ENCODE results near the gene PYDC1. TPM values are rescaled to one million over a fixed set of nuclear protein-coding genes. Genes with fewer than 3 reads are reported as not detected.
A peak's percentile ranks its signal among the peaks of the same experiment; 100 is the strongest.
"Not testable (repeated sequence)": the region's sequence is repeated elsewhere in the genome, so short reads cannot be mapped to it uniquely, and the experiment has no call there.

The PYDC1 gene
- total and polyA plus RNA-seq, 2 donors, result 1.3 to 10.1 TPM

DNA sequence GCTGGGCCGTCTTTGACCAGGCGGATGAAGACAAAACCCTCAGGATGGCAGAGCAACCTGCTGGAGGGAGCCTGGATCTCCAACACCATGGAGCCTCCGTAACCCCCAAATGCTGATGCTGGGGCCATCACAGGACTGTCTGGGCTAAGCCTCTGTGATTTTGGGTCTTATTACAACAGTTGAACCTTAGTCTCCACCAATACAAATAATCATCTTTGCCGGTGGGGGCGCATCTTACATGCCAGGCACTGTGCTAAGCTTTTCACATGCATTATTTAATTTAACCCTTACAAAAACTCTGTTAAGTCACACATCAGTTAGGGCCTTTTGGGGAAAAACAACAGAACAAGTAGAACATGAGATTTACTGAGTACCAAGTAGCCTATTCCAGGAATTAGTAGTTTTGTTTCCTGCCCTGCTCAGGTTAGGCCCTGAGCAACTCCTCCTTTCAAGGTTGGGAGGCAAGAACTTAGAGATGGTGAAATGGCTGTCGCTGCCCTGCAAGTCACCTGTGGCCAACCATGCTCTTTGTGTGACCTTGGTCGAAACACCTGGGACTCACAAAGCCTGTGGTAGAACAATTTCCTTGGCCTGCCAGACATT is 33.9 kb upstream of the PYDC1 start:
- WGBS, result 97% methylated on average over 7 of the region's 7 CpGs
- Histone ChIP-seq H3K27ac (ENCODE audit: low read depth in 1 of 2, low read length in 1 of 2) (no peak overlapping the region), H3K9me3 (ENCODE audit: control insufficient read depth in 2 of 2, insufficient read depth in 1 of 2, low read length in 1 of 2) (no peaks in the 10 kb centered on the region), H3K4me3 (ENCODE audit: low read length in 2 of 2) (no peak overlapping the region), H3K27me3 (ENCODE audit: control insufficient read depth in 2 of 2, insufficient read depth in 1 of 2, low read length in 1 of 2) (no peaks in the 10 kb centered on the region), H3K36me3 (ENCODE audit: control insufficient read depth in 2 of 2, insufficient read depth in 2 of 2, low read length in 1 of 2) (no peaks in the 10 kb centered on the region), H3K4me1 (ENCODE audit: control insufficient read depth in 2 of 2, insufficient read depth in 2 of 2, low read length in 2 of 2) (no peaks in the 10 kb centered on the region)
- DNase-seq (ENCODE audit: low read depth in 6 of 9, low spot score in 9 of 9), result no peak

DNA sequence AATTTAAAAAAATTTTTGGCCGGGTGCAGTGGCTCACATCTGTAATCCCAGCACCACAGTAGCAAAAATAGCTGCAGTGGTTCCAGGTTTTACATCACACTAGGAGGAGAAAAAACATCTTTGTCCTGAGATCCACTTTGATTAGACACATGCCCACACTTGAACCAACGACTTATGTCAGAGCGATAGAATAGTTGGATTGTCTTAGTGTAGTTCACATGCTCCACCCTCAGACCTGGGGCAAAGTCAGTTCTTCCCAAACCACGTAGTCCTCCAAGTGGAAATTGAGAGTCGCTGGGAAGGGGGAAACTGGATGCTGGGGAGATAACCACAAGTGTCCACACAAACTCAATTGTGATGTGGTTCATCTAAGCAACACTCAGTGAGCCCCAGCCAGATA is 31.4 kb upstream of the PYDC1 start:
- Histone ChIP-seq H3K27me3 (ENCODE audit: control insufficient read depth in 2 of 2, insufficient read depth in 1 of 2, low read length in 1 of 2) (no peaks in the 10 kb centered on the region), H3K27ac (ENCODE audit: low read depth in 1 of 2, low read length in 1 of 2) (no peak overlapping the region), H3K4me1 (ENCODE audit: control insufficient read depth in 2 of 2, insufficient read depth in 2 of 2, low read length in 2 of 2) (no peaks in the 10 kb centered on the region), H3K36me3 (ENCODE audit: control insufficient read depth in 2 of 2, insufficient read depth in 2 of 2, low read length in 1 of 2) (no peaks in the 10 kb centered on the region), H3K4me3 (ENCODE audit: low read length in 2 of 2) (no peak overlapping the region), H3K9me3 (ENCODE audit: control insufficient read depth in 2 of 2, insufficient read depth in 1 of 2, low read length in 1 of 2) (no peaks in the 10 kb centered on the region)
- 95% methylated on average over 5 of the region's 5 CpGs for WGBS
- no peak for DNase-seq (ENCODE audit: low read depth in 6 of 9, low spot score in 9 of 9)

DNA sequence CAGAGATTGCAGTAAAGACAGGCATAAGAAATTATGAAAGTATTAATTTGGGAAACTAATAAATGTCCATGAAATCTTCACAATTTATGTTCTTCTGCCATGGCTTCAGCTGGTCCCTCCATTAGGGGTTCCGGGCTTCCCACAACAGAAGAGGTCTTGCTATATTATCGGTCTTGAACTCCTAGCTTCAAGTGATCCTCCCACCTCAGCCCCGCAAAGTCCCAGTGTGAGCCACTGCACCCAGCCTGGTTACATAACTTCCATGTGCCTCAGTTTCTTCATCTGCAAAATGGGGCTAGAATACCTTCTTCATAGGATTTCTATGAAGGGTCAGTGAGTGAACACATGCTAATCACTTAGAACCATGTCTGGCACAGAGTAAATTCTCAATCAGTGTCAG is 29.4 kb upstream of the PYDC1 start:
- no peaks in the 10 kb centered on the region for H3K36me3 ChIP-seq (ENCODE audit: control insufficient read depth in 2 of 2, insufficient read depth in 2 of 2, low read length in 1 of 2)
- H3K27ac ChIP-seq (ENCODE audit: low read depth in 1 of 2, low read length in 1 of 2), result no peak overlapping the region
- no peaks in the 10 kb centered on the region for H3K27me3 ChIP-seq (ENCODE audit: control insufficient read depth in 2 of 2, insufficient read depth in 1 of 2, low read length in 1 of 2)
- no peaks in the 10 kb centered on the region for H3K9me3 ChIP-seq (ENCODE audit: control insufficient read depth in 2 of 2, insufficient read depth in 1 of 2, low read length in 1 of 2)
- no peak for DNase-seq (ENCODE audit: low read depth in 6 of 9, low spot score in 9 of 9)
- WGBS, result 98% methylated on average over 3 of the region's 3 CpGs
- H3K4me3 ChIP-seq (ENCODE audit: low read length in 2 of 2), result no peak overlapping the region
- no peaks in the 10 kb centered on the region for H3K4me1 ChIP-seq (ENCODE audit: control insufficient read depth in 2 of 2, insufficient read depth in 2 of 2, low read length in 2 of 2)

DNA sequence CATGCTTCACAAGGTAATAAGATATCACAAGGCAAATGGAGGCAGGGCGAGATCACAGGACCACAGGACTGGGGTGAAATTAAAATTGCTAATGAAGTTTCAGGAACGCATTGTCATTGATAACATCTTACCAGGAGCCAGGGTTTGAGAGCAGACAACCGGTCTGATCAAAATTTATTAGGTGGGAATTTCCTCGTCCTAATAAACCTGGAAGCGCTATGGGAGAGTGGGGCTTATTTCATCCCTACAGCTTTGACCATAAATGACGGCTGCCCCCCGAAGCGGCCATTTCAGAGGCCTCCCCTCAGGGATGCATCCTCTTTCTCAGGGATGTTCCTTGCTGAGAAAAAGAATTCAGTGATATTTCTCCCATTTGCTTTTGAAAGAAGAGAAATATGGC is 28.7 kb upstream of the PYDC1 start:
- not testable (repeated sequence) for H3K27ac ChIP-seq (ENCODE audit: low read depth in 1 of 2, low read length in 1 of 2); DNase-seq (ENCODE audit: low read depth in 6 of 9, low spot score in 9 of 9); H3K9me3 ChIP-seq (ENCODE audit: control insufficient read depth in 2 of 2, insufficient read depth in 1 of 2, low read length in 1 of 2); H3K36me3 ChIP-seq (ENCODE audit: control insufficient read depth in 2 of 2, insufficient read depth in 2 of 2, low read length in 1 of 2); H3K4me3 ChIP-seq (ENCODE audit: low read length in 2 of 2); H3K27me3 ChIP-seq (ENCODE audit: control insufficient read depth in 2 of 2, insufficient read depth in 1 of 2, low read length in 1 of 2); H3K4me1 ChIP-seq (ENCODE audit: control insufficient read depth in 2 of 2, insufficient read depth in 2 of 2, low read length in 2 of 2)
- 89% methylated on average over 8 of the region's 8 CpGs for WGBS

DNA sequence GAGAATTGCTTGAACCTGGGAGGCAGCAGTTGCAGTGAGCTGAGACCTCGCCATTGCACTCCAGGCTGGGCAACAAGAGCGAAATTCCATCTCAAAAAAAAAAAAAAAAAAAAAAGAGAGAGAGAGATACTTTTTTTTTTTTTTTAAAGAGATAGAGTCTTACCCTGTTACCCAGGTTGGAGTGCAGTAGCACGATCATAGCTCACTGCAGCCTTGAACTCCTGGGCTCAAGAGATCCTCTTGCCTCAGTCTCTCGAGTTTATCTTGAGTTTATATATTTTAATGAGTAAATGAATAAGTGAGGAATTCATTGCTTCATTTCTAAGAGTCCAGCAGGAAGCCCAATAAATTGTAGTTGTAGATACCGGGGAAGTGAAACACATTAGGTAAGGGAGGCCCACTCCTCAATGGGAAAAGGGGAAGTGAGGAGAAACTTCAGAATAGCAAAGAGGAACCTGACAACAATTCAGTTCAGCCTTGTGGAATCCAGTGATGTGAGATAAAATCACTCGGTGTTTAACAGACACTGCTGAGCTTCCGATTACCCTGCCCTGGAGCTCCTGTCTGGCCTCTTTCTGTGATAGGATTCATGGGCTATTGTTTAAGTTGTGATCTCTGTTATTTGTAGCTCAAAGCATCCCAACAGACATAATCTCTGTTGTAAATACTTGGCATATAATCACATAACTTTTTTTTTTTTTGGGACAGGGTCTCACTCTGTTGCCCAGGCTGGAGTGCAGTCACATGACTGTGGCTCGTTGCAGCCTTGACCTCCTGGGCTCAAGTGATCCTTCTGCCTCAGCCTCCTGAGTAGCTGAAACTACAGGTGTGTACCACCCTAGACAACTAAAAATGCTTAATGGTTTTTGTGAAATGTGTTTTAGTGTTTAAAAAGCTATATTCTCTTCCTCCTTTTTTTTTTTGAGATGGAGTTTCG is 27.1 kb upstream of the PYDC1 start:
- no peaks in the 10 kb centered on the region for H3K4me1 ChIP-seq (ENCODE audit: control insufficient read depth in 2 of 2, insufficient read depth in 2 of 2, low read length in 2 of 2)
- DNase-seq (ENCODE audit: low read depth in 6 of 9, low spot score in 9 of 9), result peak in 1 of 9 donors; percentile 29
- H3K27me3 ChIP-seq (ENCODE audit: control insufficient read depth in 2 of 2, insufficient read depth in 1 of 2, low read length in 1 of 2), result no peaks in the 10 kb centered on the region
- H3K27ac ChIP-seq (ENCODE audit: low read depth in 1 of 2, low read length in 1 of 2), result no peak overlapping the region
- no peaks in the 10 kb centered on the region for H3K36me3 ChIP-seq (ENCODE audit: control insufficient read depth in 2 of 2, insufficient read depth in 2 of 2, low read length in 1 of 2)
- no peaks in the 10 kb centered on the region for H3K9me3 ChIP-seq (ENCODE audit: control insufficient read depth in 2 of 2, insufficient read depth in 1 of 2, low read length in 1 of 2)
- WGBS, result 32% methylated on average over 8 of the region's 9 CpGs
- H3K4me3 ChIP-seq (ENCODE audit: low read length in 2 of 2), result no peak overlapping the region

DNA sequence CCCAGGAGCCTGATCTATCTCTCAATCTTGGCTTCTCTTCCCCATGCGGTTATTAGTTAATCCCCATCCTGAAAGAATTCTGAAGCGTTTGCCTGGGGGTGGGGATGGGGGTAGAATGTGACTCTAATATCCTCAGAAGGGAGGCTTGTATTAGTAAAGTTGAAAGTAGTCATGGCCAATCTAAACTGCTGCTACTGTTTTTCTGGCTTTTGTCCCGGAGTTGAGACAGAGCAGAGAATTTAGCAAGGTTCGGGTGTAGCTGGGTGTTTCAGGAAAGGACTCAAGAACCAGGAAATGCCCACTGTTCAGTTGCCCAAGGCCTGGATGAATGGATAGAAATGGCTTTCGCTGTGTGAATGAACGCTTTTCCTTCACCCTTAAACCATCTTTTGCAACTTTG is 25.3 kb upstream of the PYDC1 start:
- 90% methylated on average over 6 of the region's 6 CpGs for WGBS
- no peak for DNase-seq (ENCODE audit: low read depth in 6 of 9, low spot score in 9 of 9)
- Histone ChIP-seq H3K9me3 (ENCODE audit: control insufficient read depth in 2 of 2, insufficient read depth in 1 of 2, low read length in 1 of 2) (no peaks in the 10 kb centered on the region), H3K36me3 (ENCODE audit: control insufficient read depth in 2 of 2, insufficient read depth in 2 of 2, low read length in 1 of 2) (no peaks in the 10 kb centered on the region), H3K27me3 (ENCODE audit: control insufficient read depth in 2 of 2, insufficient read depth in 1 of 2, low read length in 1 of 2) (no peaks in the 10 kb centered on the region), H3K4me1 (ENCODE audit: control insufficient read depth in 2 of 2, insufficient read depth in 2 of 2, low read length in 2 of 2) (no peaks in the 10 kb centered on the region), H3K4me3 (ENCODE audit: low read length in 2 of 2) (no peak overlapping the region), H3K27ac (ENCODE audit: low read depth in 1 of 2, low read length in 1 of 2) (no peak overlapping the region)

DNA sequence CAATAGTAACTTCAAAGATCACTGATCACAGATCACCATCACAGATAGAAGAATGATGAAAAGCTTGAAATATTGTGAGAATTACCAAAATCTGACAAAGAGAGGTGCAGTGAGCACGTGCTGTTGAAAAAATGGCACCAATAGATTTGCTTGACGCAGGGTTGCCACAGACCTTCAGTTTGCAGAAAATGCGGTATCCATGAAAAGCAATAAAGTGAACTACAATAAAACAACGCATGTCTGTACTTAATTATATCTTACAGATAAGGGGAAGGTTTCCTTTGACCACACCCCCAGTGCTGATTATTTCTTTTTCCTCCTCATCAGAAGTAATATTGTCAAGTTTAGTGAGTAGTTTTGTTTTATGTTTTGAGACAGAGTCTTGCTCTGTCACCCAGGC is 21.1 kb upstream of the PYDC1 start:
- Histone ChIP-seq H3K27me3 (ENCODE audit: control insufficient read depth in 2 of 2, insufficient read depth in 1 of 2, low read length in 1 of 2) (no peaks in the 10 kb centered on the region), H3K9me3 (ENCODE audit: control insufficient read depth in 2 of 2, insufficient read depth in 1 of 2, low read length in 1 of 2) (no peaks in the 10 kb centered on the region), H3K36me3 (ENCODE audit: control insufficient read depth in 2 of 2, insufficient read depth in 2 of 2, low read length in 1 of 2) (no peaks in the 10 kb centered on the region), H3K4me1 (ENCODE audit: control insufficient read depth in 2 of 2, insufficient read depth in 2 of 2, low read length in 2 of 2) (no peaks in the 10 kb centered on the region), H3K27ac (ENCODE audit: low read depth in 1 of 2, low read length in 1 of 2) (no peak overlapping the region), H3K4me3 (ENCODE audit: low read length in 2 of 2) (no peak overlapping the region)
- DNase-seq (ENCODE audit: low read depth in 6 of 9, low spot score in 9 of 9), result no peak
- 95% methylated on average over 4 of the region's 4 CpGs for WGBS

DNA sequence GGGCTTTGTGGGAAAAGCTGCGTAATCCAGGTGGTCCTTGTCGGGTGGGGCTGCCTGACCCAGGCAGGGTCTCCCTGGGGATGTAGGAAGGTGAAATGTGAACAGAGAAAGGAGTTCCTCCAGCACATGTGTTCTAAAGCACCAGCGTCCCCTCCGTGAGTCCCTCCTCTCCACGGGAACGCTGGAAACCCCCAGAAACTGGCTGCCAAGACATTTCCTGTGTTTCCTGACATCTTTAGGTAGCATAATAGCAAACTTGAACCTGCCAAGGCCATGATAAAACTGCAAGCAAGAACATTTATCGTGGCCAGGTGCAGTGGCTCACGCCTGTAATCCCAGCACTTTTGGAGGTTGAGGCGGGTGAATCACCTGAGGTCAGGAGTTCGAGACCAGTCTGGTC is 12.6 kb upstream of the PYDC1 start:
- no peak overlapping the region for H3K4me3 ChIP-seq (ENCODE audit: low read length in 2 of 2)
- H3K4me1 ChIP-seq (ENCODE audit: control insufficient read depth in 2 of 2, insufficient read depth in 2 of 2, low read length in 2 of 2), result no peaks in the 10 kb centered on the region
- WGBS, result 55% methylated on average over 10 of the region's 10 CpGs
- H3K27me3 ChIP-seq (ENCODE audit: control insufficient read depth in 2 of 2, insufficient read depth in 1 of 2, low read length in 1 of 2), result no peaks in the 10 kb centered on the region
- no peaks in the 10 kb centered on the region for H3K36me3 ChIP-seq (ENCODE audit: control insufficient read depth in 2 of 2, insufficient read depth in 2 of 2, low read length in 1 of 2)
- DNase-seq (ENCODE audit: low read depth in 6 of 9, low spot score in 9 of 9), result peak in 1 of 9 donors; percentile 28
- no peaks in the 10 kb centered on the region for H3K9me3 ChIP-seq (ENCODE audit: control insufficient read depth in 2 of 2, insufficient read depth in 1 of 2, low read length in 1 of 2)
- H3K27ac ChIP-seq (ENCODE audit: low read depth in 1 of 2, low read length in 1 of 2), result peak overlapping the region; percentile 52 to 58

DNA sequence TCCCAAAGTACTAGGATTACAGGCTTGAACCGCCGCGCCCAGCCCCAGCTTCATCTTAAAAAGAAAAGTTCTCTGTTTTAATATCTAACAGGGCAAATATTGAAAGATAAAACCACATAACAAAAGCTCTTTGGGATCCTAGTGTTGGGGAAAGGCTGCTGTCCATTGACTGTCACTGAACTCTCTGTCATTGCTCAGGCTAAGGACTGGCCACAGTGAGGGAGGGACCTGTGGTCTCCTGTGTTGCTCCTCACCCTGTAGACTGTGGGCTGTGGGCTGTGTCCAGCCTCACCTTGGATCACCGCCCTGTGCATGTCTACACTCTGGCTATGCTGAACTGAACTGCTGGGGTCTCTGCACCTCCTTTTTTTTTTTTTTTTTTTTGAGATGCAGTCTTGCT is 11.3 kb upstream of the PYDC1 start:
- Histone ChIP-seq H3K4me1 (ENCODE audit: control insufficient read depth in 2 of 2, insufficient read depth in 2 of 2, low read length in 2 of 2) (no peaks in the 10 kb centered on the region), H3K27me3 (ENCODE audit: control insufficient read depth in 2 of 2, insufficient read depth in 1 of 2, low read length in 1 of 2) (no peaks in the 10 kb centered on the region), H3K9me3 (ENCODE audit: control insufficient read depth in 2 of 2, insufficient read depth in 1 of 2, low read length in 1 of 2) (no peaks in the 10 kb centered on the region), H3K4me3 (ENCODE audit: low read length in 2 of 2) (no peak overlapping the region), H3K36me3 (ENCODE audit: control insufficient read depth in 2 of 2, insufficient read depth in 2 of 2, low read length in 1 of 2) (no peaks in the 10 kb centered on the region), H3K27ac (ENCODE audit: low read depth in 1 of 2, low read length in 1 of 2) (no peak overlapping the region)
- DNase-seq (ENCODE audit: low read depth in 6 of 9, low spot score in 9 of 9), result no peak
- 98% methylated on average over 4 of the region's 4 CpGs for WGBS
